Mesothelial cell of epicardium (in vitro differentiated cells): ENCODE measurements around the gene CLDN5. TPM values are rescaled to one million over a fixed set of nuclear protein-coding genes. Genes with fewer than 3 reads are reported as not detected.

Source experiments
- DNase-seq, 2 experiments: peaks; one replicate each; pipeline ENCODE4 v3.0.0; 2021; ENCODE audit warnings: low spot score in 2 of 2; ENCODE audit not compliant: unreplicated experiment in 2 of 2
- H3K27ac Mint-ChIP-seq: 2 replicates; pipeline ENCODE4 v1.8.0; 2021; ENCODE audit warnings: mixed read lengths
- H3K27me3 Mint-ChIP-seq: 2 replicates; pipeline ENCODE4 v1.8.0; 2021; ENCODE audit warnings: low read depth, mixed read lengths
- H3K36me3 Mint-ChIP-seq: 2 replicates; pipeline ENCODE4 v1.8.0; 2021; ENCODE audit warnings: mixed read lengths
- H3K4me1 Mint-ChIP-seq: 2 replicates; pipeline ENCODE4 v1.8.0; 2021; ENCODE audit warnings: mixed read lengths
- H3K4me3 Mint-ChIP-seq: 2 replicates; pipeline ENCODE4 v1.8.0; 2021; ENCODE audit warnings: mild to moderate bottlenecking, moderate library complexity, mixed read lengths
- H3K9me3 Mint-ChIP-seq: 2 replicates; pipeline ENCODE4 v1.8.0; 2021; ENCODE audit warnings: mixed read lengths
- total RNA-seq: library from RNA; stranded (reverse); gene quantifications from 3 replicates; pipeline ENCODE4 v1.2.1, GENCODE V29; 2021
- TF ChIP-seq, protein P1 (sequence below): fragments of 200-600 bp; sonication (generic); IDR thresholded peaks from one replicate; pipeline ENCODE4 v1.5.0; 2021; ENCODE audit warnings: antibody characterized with exemption; ENCODE audit not compliant: unreplicated experiment

The CLDN5 gene
- total RNA-seq, 1 donor from 2014 or later = not detected

- no peaks in the 10 kb centered on the region for H3K27me3 Mint-ChIP-seq
- no peak for DNase-seq
- TF ChIP-seq, protein P1, sequence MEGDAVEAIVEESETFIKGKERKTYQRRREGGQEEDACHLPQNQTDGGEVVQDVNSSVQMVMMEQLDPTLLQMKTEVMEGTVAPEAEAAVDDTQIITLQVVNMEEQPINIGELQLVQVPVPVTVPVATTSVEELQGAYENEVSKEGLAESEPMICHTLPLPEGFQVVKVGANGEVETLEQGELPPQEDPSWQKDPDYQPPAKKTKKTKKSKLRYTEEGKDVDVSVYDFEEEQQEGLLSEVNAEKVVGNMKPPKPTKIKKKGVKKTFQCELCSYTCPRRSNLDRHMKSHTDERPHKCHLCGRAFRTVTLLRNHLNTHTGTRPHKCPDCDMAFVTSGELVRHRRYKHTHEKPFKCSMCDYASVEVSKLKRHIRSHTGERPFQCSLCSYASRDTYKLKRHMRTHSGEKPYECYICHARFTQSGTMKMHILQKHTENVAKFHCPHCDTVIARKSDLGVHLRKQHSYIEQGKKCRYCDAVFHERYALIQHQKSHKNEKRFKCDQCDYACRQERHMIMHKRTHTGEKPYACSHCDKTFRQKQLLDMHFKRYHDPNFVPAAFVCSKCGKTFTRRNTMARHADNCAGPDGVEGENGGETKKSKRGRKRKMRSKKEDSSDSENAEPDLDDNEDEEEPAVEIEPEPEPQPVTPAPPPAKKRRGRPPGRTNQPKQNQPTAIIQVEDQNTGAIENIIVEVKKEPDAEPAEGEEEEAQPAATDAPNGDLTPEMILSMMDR = no peak
- no peak overlapping the region for H3K4me3 Mint-ChIP-seq
- no peaks in the 10 kb centered on the region for H3K9me3 Mint-ChIP-seq
- peaks cover 9% of the 10 kb centered on the region for H3K36me3 Mint-ChIP-seq
- H3K4me1 Mint-ChIP-seq = peaks cover 1% of the 10 kb centered on the region
- H3K27ac Mint-ChIP-seq = no peak overlapping the region
Measured at GRCh38 chr22:19492504-19493174, 31.6 kb downstream of the CLDN5 start.

DNA sequence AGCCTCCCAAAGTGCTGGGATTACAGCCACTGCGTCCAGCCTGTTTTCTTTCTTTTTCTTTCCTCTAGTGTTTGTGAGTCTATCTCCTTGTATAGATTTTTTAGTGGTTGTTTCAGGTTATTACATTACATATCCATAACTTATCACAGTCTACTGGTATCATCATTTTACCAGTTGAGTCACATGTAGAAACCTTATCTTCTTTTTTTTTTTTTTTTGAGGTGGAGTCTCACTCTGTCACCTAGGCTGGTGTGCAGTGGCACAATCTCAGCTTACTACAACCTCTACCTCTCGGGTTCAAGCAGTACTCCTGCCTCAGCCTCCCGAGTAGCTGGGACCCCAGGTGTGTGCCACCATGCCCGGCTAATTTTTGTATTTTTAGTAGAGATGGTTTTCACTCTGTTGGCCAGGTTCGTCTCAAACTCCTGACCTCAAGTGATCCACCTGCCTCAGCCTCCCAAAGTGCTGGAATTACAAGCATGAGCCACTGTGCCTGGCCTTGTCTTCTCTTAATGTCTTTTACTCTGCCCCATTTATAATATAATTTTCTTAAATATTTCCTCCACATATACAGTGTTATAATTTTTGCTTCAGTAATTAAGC, 33.5 kb downstream of the CLDN5 start:
- Mint-ChIP-seq H3K36me3 (peaks cover 3% of the 10 kb centered on the region), H3K9me3 (no peaks in the 10 kb centered on the region), H3K4me1 (no peaks in the 10 kb centered on the region), H3K4me3 (no peak overlapping the region), H3K27me3 (no peaks in the 10 kb centered on the region), H3K27ac (no peak overlapping the region)
- TF ChIP-seq, protein P1 = no peak
- no peak for DNase-seq

- H3K9me3 Mint-ChIP-seq = no peaks in the 10 kb centered on the region
- H3K27me3 Mint-ChIP-seq = no peaks in the 10 kb centered on the region
- no peaks in the 10 kb centered on the region for H3K4me1 Mint-ChIP-seq
- TF ChIP-seq, protein P1 = no peak
- no peak for DNase-seq
- no peak overlapping the region for H3K4me3 Mint-ChIP-seq
- H3K27ac Mint-ChIP-seq = no peak overlapping the region
- H3K36me3 Mint-ChIP-seq = peaks cover 2% of the 10 kb centered on the region
Measured at GRCh38 chr22:19488884-19489843, 35.0 kb downstream of the CLDN5 start.

DNA sequence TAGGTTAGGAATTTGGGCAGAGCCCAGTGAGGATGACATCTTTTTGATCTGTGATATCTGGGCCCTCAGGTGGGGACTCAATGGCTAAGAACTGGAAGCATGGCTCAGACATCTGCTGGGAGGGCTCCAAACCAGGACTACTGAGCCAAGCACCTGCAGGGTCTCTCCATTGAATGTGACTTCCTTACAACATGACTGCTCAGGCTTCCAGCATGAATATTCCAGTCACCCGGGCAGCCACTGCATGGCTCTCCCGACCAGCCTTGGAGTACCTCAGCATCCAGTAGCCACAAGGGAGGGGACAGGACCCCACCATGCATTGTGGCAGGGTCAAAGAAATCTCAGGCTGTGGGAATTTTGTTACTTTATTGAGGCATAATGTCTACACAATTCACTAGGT, 35.9 kb downstream of the CLDN5 start:
- DNase-seq = no peak
- Mint-ChIP-seq H3K9me3 (no peaks in the 10 kb centered on the region), H3K36me3 (peaks cover 2% of the 10 kb centered on the region), H3K4me1 (no peaks in the 10 kb centered on the region), H3K27me3 (no peaks in the 10 kb centered on the region), H3K4me3 (no peak overlapping the region), H3K27ac (no peak overlapping the region)
- TF ChIP-seq, protein P1 = no peak

DNA sequence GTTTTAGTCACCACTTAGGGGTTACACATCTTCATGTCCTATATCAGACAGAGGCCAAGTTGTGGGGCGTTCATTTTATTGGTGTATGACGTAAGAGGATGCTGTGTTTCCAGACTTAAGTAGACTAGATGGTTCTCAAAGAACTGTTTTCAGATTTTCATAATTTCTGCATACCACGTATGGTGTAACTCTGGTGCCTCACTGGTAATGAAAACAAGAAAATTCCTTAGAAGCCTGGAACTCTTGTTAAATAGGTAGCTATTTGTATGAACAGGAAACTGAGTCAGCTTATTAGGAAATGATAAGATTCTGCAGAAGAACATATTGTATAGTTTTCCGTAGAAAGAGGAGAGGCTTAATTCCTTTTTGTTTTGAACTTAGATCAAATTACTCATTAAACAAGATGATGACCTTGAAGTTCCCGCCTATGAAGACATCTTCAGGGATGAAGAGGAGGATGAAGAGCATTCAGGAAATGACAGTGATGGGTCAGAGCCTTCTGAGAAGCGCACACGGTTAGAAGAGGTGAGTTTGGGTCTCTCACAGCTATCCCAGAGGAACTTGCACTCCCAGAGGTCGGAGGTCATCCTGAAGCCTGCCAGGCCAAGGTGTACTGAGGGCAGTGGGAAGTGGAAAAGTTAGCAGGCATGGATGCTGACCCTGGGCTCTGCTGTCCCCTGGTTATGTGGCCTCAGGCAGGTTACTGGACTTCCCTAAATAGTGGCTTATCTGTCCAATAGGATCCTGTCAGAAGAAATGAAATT, 40.5 kb downstream of the CLDN5 start:
- H3K9me3 Mint-ChIP-seq = no peaks in the 10 kb centered on the region
- H3K27ac Mint-ChIP-seq = no peak overlapping the region
- peaks cover 14% of the 10 kb centered on the region for H3K4me1 Mint-ChIP-seq
- TF ChIP-seq, protein P1 = no peak
- H3K4me3 Mint-ChIP-seq = no peak overlapping the region
- H3K36me3 Mint-ChIP-seq = no peaks in the 10 kb centered on the region
- H3K27me3 Mint-ChIP-seq = no peaks in the 10 kb centered on the region
- no peak for DNase-seq
